Germinal center (tissue), 1 donor: ENCODE results near the gene PSMB3.

Experiments used
- DNase-seq: peaks from one replicate; pipeline ENCODE4 v3.0.0; 2012; ENCODE audit warnings: mixed read lengths, low spot score

The PSMB3 gene

DNA sequence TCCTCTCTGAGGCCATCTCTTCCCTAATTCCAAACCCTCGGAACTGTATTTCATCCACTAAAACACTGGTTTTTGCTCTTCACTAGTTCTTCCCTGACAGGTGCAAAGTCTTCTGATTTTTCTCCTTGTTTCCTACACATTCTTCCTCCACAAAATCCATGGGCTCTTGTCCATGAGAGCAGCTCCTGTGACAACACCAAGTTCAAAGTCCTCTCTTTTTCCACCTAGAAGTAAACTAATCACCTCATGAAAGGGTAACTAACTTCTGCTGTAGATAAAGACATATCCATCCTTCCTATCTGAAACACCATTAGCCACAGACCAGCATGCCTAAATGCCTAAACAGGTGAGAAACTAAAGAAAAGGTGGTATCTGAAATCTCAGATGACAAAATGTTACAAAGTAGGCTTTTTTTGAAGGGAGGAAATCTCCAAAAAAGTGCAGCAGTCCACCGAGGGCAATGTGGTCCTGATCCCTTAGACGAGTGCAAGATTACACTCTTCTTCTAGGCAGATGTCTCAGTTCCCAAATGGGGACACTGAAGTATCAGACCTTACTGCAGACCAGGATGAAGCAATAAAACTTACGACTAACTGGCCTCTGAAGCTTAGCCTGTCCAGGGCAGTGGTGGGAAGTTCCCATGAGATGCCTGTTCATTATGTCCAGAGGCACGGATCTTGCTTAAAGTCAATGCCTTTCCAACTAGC, 44.1 kb downstream of the PSMB3 start:
- DNase-seq, result no peak

DNA sequence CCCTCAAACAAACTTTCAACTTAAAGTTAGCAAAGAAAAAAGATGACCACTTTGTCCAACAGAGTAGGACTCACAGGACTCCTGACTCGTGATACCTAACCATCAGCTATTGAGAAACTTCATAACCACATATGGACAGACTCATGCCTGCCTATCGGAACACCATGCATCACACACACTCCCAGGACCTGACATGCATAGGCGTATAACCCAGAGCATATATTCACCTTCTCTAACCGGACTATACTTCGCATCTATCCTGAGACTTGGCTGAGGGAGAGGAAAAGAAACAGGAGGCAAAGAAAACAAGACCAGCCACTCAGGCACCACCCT, 44.6 kb downstream of the PSMB3 start:
- no peak for DNase-seq

DNA sequence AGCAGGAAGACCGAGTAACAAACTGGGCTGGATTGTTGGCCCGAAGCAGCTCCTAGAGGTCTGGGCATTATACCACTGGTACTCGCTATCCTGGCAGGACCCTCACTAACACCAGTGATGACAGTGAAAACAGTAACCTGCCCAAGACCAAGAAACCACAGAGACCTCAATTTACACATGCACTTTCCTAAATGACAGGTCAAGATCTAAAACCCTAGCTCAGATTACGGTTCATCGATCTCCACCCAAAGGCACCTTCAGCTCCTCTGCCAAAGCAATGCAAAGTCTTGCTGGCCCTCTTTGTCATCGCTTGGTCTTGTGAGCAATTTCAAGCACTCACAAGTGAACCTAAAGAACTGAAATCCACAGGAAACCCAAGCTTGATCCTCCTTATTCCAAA, 45.3 kb downstream of the PSMB3 start:
- DNase-seq, result no peak

DNA sequence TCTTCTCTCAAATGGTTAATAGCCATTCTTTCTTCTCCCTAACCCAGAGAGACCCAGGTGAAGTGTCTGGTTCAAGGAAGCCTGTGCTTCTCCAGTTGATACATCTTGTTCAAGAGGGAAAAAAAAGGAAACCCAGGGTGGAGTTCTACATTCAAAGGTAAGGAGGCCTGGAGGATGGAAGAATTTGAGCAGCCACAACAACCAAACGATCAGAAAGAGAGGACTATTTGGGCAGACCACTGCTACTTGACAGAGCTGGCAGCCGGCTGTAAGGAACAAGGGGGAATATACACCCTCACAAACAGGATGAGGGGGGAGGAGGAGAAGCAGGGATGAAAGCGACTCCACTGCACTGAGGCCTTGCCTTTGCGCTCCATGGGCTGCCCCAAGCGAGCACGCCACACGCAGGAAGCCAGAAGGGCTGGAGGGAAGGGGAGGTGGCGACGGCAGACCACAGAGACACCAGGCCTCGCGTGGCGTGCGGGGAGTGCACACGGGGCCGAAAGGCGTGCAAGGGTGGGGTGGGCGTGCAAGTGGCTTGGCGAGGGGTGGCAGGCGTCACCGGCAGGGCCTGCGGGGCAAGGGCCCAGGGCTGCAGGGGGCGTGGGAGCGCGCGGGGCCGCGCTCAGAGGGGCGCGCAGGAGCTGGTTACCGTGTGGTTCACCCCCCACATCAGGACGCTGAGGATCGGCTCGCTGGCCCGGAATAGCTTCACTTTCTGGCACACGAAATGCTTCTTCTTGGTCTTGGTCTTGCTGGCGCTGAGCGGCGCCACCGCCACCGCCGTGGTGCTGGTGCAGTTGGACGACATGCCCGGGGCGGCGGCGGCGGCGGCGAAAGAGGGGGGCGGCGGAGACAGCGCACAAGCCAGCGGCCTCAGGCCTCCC, 46.3 kb downstream of the PSMB3 start:
- DNase-seq, result peak; percentile 70

- DNase-seq, result peak; percentile 96
These were observed 47.1 kb downstream of the PSMB3 start, which contains the start of gene PIP4K2B for GRCh38 chr17:38799501-38800236. TSS of gene PIP4K2B (minus strand) at chr17:38799556. CDS start at chr17:38799424, 132 bp downstream.

DNA sequence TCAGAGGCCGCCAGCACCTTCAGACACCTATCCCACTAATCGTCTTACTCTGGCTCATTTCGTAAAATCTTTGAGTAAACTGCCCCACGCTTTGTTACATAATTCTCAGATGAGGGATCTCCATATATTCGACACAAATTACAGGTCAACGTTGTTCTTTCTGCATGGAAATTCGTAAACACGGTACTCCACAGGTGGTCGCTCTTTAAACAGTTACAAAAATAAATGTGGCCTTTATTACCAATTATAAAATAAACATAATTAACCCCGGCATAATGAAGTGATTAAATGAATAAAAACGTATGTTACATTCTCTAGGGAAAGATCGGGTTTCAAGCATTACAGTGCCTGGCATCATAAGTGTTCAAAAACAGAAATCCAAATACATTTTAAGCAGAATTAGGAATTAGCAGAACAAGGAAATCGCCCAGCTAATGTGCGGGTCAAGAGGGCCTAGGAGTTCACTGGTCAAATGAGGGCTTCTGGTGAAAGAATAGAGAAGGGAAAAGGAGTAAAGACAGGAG, 47.8 kb downstream of the PSMB3 start:
- no peak for DNase-seq

- no peak for DNase-seq
These were observed 57.3 kb downstream of the PSMB3 start for GRCh38 chr17:38809828-38810227.
